Spleen (tissue), 7 donors: Measurements from ENCODE around the gene WNT2.

Source experiments
- POLR2A ChIP-seq, 3 donors: fragments of 450-650 bp; IDR thresholded peaks; one replicate each; pipeline ENCODE4 v1.5.1; 2017; ENCODE audit warnings: antibody characterized with exemption in 3 of 3, mild to moderate bottlenecking in 1 of 3
- POLR2AphosphoS5 ChIP-seq, 3 donors: sonication (generic); formaldehyde crosslinking; IDR thresholded peaks; one replicate each; pipeline ENCODE4 v1.5.1; 2017; ENCODE audit warnings: antibody characterized with exemption in 3 of 3
- TF ChIP-seq, protein P1 (sequence below), 11 experiments: fragments of 200-600 bp in 7 of 11; fragments of 450-650 bp in 4 of 11; sonication (generic) in 4 of 11; IDR thresholded peaks in 8 of 11; conservative IDR thresholded peaks in 3 of 11; 1 replicate in 7 of 11; 2 replicates in 4 of 11; pipeline versions ENCODE4 v1.4.0 to v1.8.0; 2016 to 2021; ENCODE audit warnings: antibody characterized with exemption in 11 of 11, inconsistent platforms in 4 of 11, mild to moderate bottlenecking in 1 of 11
- donor health status: DM: no; HTN: no; CAD: no; lungs with moderate emphysema.
- donor health status: DM: no; HTN: no; CAD: no.
- donor health status: DM: no; HTN: no; CAD: no.

DNA sequence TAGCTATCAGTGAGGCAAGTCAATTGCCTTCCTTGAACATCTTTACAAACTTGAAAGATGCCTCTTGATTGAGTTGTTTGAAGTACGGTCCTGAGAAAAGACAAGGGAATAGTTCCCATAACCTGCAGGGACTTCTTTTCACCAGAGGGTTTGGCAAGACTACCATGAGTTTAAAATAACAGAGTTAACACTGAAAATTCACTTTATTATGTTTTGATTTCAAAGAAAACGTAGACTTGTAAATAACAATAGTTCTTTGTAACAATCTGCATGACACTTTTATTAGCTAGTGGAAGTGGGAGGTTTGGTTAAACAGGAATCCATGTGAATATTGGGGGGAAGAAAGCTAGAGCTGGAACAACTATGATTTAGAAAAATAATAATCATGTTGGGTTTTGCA is 49.5 kb downstream of the WNT2 start:
- TF ChIP-seq, protein P1, sequence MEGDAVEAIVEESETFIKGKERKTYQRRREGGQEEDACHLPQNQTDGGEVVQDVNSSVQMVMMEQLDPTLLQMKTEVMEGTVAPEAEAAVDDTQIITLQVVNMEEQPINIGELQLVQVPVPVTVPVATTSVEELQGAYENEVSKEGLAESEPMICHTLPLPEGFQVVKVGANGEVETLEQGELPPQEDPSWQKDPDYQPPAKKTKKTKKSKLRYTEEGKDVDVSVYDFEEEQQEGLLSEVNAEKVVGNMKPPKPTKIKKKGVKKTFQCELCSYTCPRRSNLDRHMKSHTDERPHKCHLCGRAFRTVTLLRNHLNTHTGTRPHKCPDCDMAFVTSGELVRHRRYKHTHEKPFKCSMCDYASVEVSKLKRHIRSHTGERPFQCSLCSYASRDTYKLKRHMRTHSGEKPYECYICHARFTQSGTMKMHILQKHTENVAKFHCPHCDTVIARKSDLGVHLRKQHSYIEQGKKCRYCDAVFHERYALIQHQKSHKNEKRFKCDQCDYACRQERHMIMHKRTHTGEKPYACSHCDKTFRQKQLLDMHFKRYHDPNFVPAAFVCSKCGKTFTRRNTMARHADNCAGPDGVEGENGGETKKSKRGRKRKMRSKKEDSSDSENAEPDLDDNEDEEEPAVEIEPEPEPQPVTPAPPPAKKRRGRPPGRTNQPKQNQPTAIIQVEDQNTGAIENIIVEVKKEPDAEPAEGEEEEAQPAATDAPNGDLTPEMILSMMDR (IDR thresholded peaks at IDR 0.05 in 8 of 11, conservative IDR thresholded peaks at IDR 0.05 in 3 of 11): no peak
- no peak for TF ChIP-seq POLR2A (IDR thresholded peaks at IDR 0.05)
- no peak for TF ChIP-seq POLR2AphosphoS5 (IDR thresholded peaks at IDR 0.05)
